ENCODE results near the gene UBE2J1.

The UBE2J1 gene

GRCh38 chr6:89392823-89393222 is 40.3 kb upstream of the UBE2J1 start:
- POLR2A ChIA-PET: no interaction called here
- no peak for DNase-seq
- H3K4me1 ChIP-seq (ENCODE audit: control extremely low read depth in 1 of 4, control insufficient read depth in 4 of 4, insufficient read depth in 4 of 4, low read length in 3 of 4): no peaks in the 10 kb centered on the region
- H3K27ac ChIP-seq (ENCODE audit: insufficient read depth in 1 of 2, low read depth in 1 of 2, low read length in 2 of 2, poor library complexity in 1 of 2, severe bottlenecking in 2 of 2): no peak overlapping the region
- peaks cover 0 to 3% (median 0%) of the 10 kb centered on the region in 4 experiments for H3K36me3 ChIP-seq (ENCODE audit: control insufficient read depth in 4 of 4, insufficient read depth in 4 of 4, low read length in 3 of 4)
- no peaks in the 10 kb centered on the region for H3K27me3 ChIP-seq (replicated peaks in 2 of 5; ENCODE audit: control insufficient read depth in 4 of 5, insufficient read depth in 5 of 5, low read length in 4 of 5)
- CTCF ChIA-PET: no interaction called here
- H3K4me3 ChIP-seq (ENCODE audit: control insufficient read depth in 1 of 7, extremely low read depth in 1 of 7, insufficient read depth in 4 of 7, low read depth in 2 of 7, low read length in 6 of 7): no peak overlapping the region
- peaks cover 0 to 2% (median 0%) of the 10 kb centered on the region in 5 experiments for H3K9me3 ChIP-seq (ENCODE audit: control extremely low read depth in 1 of 5, control insufficient read depth in 4 of 5, insufficient read depth in 2 of 5, low read depth in 1 of 5, low read length in 4 of 5)

GRCh38 chr6:89388846-89389245 is 36.3 kb upstream of the UBE2J1 start:
- peaks cover 0 to 1% (median 0%) of the 10 kb centered on the region in 5 experiments for H3K9me3 ChIP-seq (ENCODE audit: control extremely low read depth in 1 of 5, control insufficient read depth in 4 of 5, insufficient read depth in 2 of 5, low read depth in 1 of 5, low read length in 4 of 5)
- no peak overlapping the region for H3K4me3 ChIP-seq (ENCODE audit: control insufficient read depth in 1 of 7, extremely low read depth in 1 of 7, insufficient read depth in 4 of 7, low read depth in 2 of 7, low read length in 6 of 7)
- ChIA-PET POLR2A (no interaction called here), CTCF (interaction anchor here (1.0 to 3.0 kb wide), 4 partner anchors 10 to 44 kb away, joined by 3 to 10 read pairs (median 6); partner anchors contain the start of gene ANKRD6)
- H3K36me3 ChIP-seq (ENCODE audit: control insufficient read depth in 4 of 4, insufficient read depth in 4 of 4, low read length in 3 of 4): peaks cover 8 to 20% (median 14%) of the 10 kb centered on the region in 4 experiments
- 95% methylated on average over 5 of the region's 6 CpGs for WGBS (ENCODE audit: insufficient coverage)
- DNase-seq: no peak
- H3K27me3 ChIP-seq (replicated peaks in 2 of 5; ENCODE audit: control insufficient read depth in 4 of 5, insufficient read depth in 5 of 5, low read length in 4 of 5): no peaks in the 10 kb centered on the region
- no peaks in the 10 kb centered on the region for H3K4me1 ChIP-seq (ENCODE audit: control extremely low read depth in 1 of 4, control insufficient read depth in 4 of 4, insufficient read depth in 4 of 4, low read length in 3 of 4)
- no peak overlapping the region for H3K27ac ChIP-seq (ENCODE audit: insufficient read depth in 1 of 2, low read depth in 1 of 2, low read length in 2 of 2, poor library complexity in 1 of 2, severe bottlenecking in 2 of 2)

- 100% methylated on average over 6 of the region's 9 CpGs for WGBS (ENCODE audit: insufficient coverage)
- ChIA-PET POLR2A (no interaction called here), CTCF (interaction anchor here (1.5 to 3.0 kb wide), 2 partner anchors 9 to 16 kb away, joined by 5 to 10 read pairs; no protein-coding TSS in a partner anchor)
- Histone ChIP-seq H3K36me3 (ENCODE audit: control insufficient read depth in 4 of 4, insufficient read depth in 4 of 4, low read length in 3 of 4) (peaks cover 5 to 20% (median 14%) of the 10 kb centered on the region in 4 experiments), H3K9me3 (ENCODE audit: control extremely low read depth in 1 of 5, control insufficient read depth in 4 of 5, insufficient read depth in 2 of 5, low read depth in 1 of 5, low read length in 4 of 5) (no peaks in the 10 kb centered on the region), H3K27me3 (replicated peaks in 2 of 5; ENCODE audit: control insufficient read depth in 4 of 5, insufficient read depth in 5 of 5, low read length in 4 of 5) (no peaks in the 10 kb centered on the region), H3K27ac (ENCODE audit: insufficient read depth in 1 of 2, low read depth in 1 of 2, low read length in 2 of 2, poor library complexity in 1 of 2, severe bottlenecking in 2 of 2) (no peak overlapping the region), H3K4me3 (ENCODE audit: control insufficient read depth in 1 of 7, extremely low read depth in 1 of 7, insufficient read depth in 4 of 7, low read depth in 2 of 7, low read length in 6 of 7) (no peak overlapping the region), H3K4me1 (ENCODE audit: control extremely low read depth in 1 of 4, control insufficient read depth in 4 of 4, insufficient read depth in 4 of 4, low read length in 3 of 4) (no peaks in the 10 kb centered on the region)
- DNase-seq: no peak
Measured at GRCh38 chr6:89387516-89388201, 35.1 kb upstream of the UBE2J1 start.

GRCh38 chr6:89386917-89387491 is 34.5 kb upstream of the UBE2J1 start:
- Histone ChIP-seq H3K4me3 (ENCODE audit: control insufficient read depth in 1 of 7, extremely low read depth in 1 of 7, insufficient read depth in 4 of 7, low read depth in 2 of 7, low read length in 6 of 7) (no peak overlapping the region), H3K27ac (ENCODE audit: insufficient read depth in 1 of 2, low read depth in 1 of 2, low read length in 2 of 2, poor library complexity in 1 of 2, severe bottlenecking in 2 of 2) (no peak overlapping the region), H3K27me3 (replicated peaks in 2 of 5; ENCODE audit: control insufficient read depth in 4 of 5, insufficient read depth in 5 of 5, low read length in 4 of 5) (no peaks in the 10 kb centered on the region), H3K36me3 (ENCODE audit: control insufficient read depth in 4 of 4, insufficient read depth in 4 of 4, low read length in 3 of 4) (peaks cover 5 to 20% (median 14%) of the 10 kb centered on the region in 4 experiments), H3K4me1 (ENCODE audit: control extremely low read depth in 1 of 4, control insufficient read depth in 4 of 4, insufficient read depth in 4 of 4, low read length in 3 of 4) (no peaks in the 10 kb centered on the region), H3K9me3 (ENCODE audit: control extremely low read depth in 1 of 5, control insufficient read depth in 4 of 5, insufficient read depth in 2 of 5, low read depth in 1 of 5, low read length in 4 of 5) (no peaks in the 10 kb centered on the region)
- DNase-seq: no peak
- WGBS (ENCODE audit: insufficient coverage): 95% methylated on average over 5 of the region's 6 CpGs
- ChIA-PET CTCF (interaction anchor here (1.5 to 3.0 kb wide), 2 partner anchors 8 to 15 kb away, joined by 5 to 10 read pairs; no protein-coding TSS in a partner anchor), POLR2A (no interaction called here)

GRCh38 chr6:89385846-89386245 is 33.3 kb upstream of the UBE2J1 start:
- ChIA-PET POLR2A (no interaction called here), CTCF (interaction anchor here (0.9 to 1.4 kb wide), 2 partner anchors 14 to 128 kb away, joined by 3 read pairs; no protein-coding TSS in a partner anchor)
- Histone ChIP-seq H3K27ac (ENCODE audit: insufficient read depth in 1 of 2, low read depth in 1 of 2, low read length in 2 of 2, poor library complexity in 1 of 2, severe bottlenecking in 2 of 2) (no peak overlapping the region), H3K9me3 (ENCODE audit: control extremely low read depth in 1 of 5, control insufficient read depth in 4 of 5, insufficient read depth in 2 of 5, low read depth in 1 of 5, low read length in 4 of 5) (no peaks in the 10 kb centered on the region), H3K27me3 (replicated peaks in 2 of 5; ENCODE audit: control insufficient read depth in 4 of 5, insufficient read depth in 5 of 5, low read length in 4 of 5) (no peaks in the 10 kb centered on the region), H3K4me3 (ENCODE audit: control insufficient read depth in 1 of 7, extremely low read depth in 1 of 7, insufficient read depth in 4 of 7, low read depth in 2 of 7, low read length in 6 of 7) (no peak overlapping the region), H3K36me3 (ENCODE audit: control insufficient read depth in 4 of 4, insufficient read depth in 4 of 4, low read length in 3 of 4) (peaks cover 5 to 20% (median 14%) of the 10 kb centered on the region in 4 experiments), H3K4me1 (ENCODE audit: control extremely low read depth in 1 of 4, control insufficient read depth in 4 of 4, insufficient read depth in 4 of 4, low read length in 3 of 4) (no peaks in the 10 kb centered on the region)
- DNase-seq: no peak
- 96% methylated on average over 7 of the region's 7 CpGs for WGBS (ENCODE audit: insufficient coverage)

GRCh38 chr6:89385156-89385667 is 32.7 kb upstream of the UBE2J1 start:
- WGBS (ENCODE audit: insufficient coverage): 83% methylated on average over 1 of the region's 5 CpGs
- ChIA-PET POLR2A (no interaction called here), CTCF (interaction anchor here (0.8 to 1.5 kb wide), 5 partner anchors 9 to 129 kb away, joined by 3 to 5 read pairs (median 3); no protein-coding TSS in a partner anchor)

GRCh38 chr6:89381031-89381430 is 28.5 kb upstream of the UBE2J1 start:
- no peaks in the 10 kb centered on the region for H3K9me3 ChIP-seq (ENCODE audit: control extremely low read depth in 1 of 5, control insufficient read depth in 4 of 5, insufficient read depth in 2 of 5, low read depth in 1 of 5, low read length in 4 of 5)
- ChIA-PET CTCF (interaction anchor here (1.1 to 1.6 kb wide), 2 partner anchors 9 to 397 kb away, joined by 3 to 8 read pairs; no protein-coding TSS in a partner anchor), POLR2A (no interaction called here)
- H3K27ac ChIP-seq (ENCODE audit: insufficient read depth in 1 of 2, low read depth in 1 of 2, low read length in 2 of 2, poor library complexity in 1 of 2, severe bottlenecking in 2 of 2): no peak overlapping the region
- peaks cover 7 to 25% (median 21%) of the 10 kb centered on the region in 4 experiments for H3K4me1 ChIP-seq (ENCODE audit: control extremely low read depth in 1 of 4, control insufficient read depth in 4 of 4, insufficient read depth in 4 of 4, low read length in 3 of 4)
- no peak overlapping the region for H3K4me3 ChIP-seq (ENCODE audit: control insufficient read depth in 1 of 7, extremely low read depth in 1 of 7, insufficient read depth in 4 of 7, low read depth in 2 of 7, low read length in 6 of 7)
- no peak for DNase-seq
- 94% methylated on average over 2 of the region's 2 CpGs for WGBS (ENCODE audit: insufficient coverage)
- H3K27me3 ChIP-seq (replicated peaks in 2 of 5; ENCODE audit: control insufficient read depth in 4 of 5, insufficient read depth in 5 of 5, low read length in 4 of 5): no peaks in the 10 kb centered on the region
- peaks cover 2 to 24% (median 9%) of the 10 kb centered on the region in 4 experiments for H3K36me3 ChIP-seq (ENCODE audit: control insufficient read depth in 4 of 4, insufficient read depth in 4 of 4, low read length in 3 of 4)

More at GRCh38 chr6:89385156-89385667, 32.7 kb upstream of the UBE2J1 start:
- Histone ChIP-seq H3K9me3 (ENCODE audit: control extremely low read depth in 1 of 5, control insufficient read depth in 4 of 5, insufficient read depth in 2 of 5, low read depth in 1 of 5, low read length in 4 of 5) (no peaks in the 10 kb centered on the region), H3K36me3 (ENCODE audit: control insufficient read depth in 4 of 4, insufficient read depth in 4 of 4, low read length in 3 of 4) (peaks cover 5 to 20% (median 14%) of the 10 kb centered on the region in 4 experiments), H3K27ac (ENCODE audit: insufficient read depth in 1 of 2, low read depth in 1 of 2, low read length in 2 of 2, poor library complexity in 1 of 2, severe bottlenecking in 2 of 2) (no peak overlapping the region), H3K4me1 (ENCODE audit: control extremely low read depth in 1 of 4, control insufficient read depth in 4 of 4, insufficient read depth in 4 of 4, low read length in 3 of 4) (peaks cover 0 to 3% (median under 1%) of the 10 kb centered on the region in 4 experiments), H3K27me3 (replicated peaks in 2 of 5; ENCODE audit: control insufficient read depth in 4 of 5, insufficient read depth in 5 of 5, low read length in 4 of 5) (no peaks in the 10 kb centered on the region), H3K4me3 (ENCODE audit: control insufficient read depth in 1 of 7, extremely low read depth in 1 of 7, insufficient read depth in 4 of 7, low read depth in 2 of 7, low read length in 6 of 7) (no peak overlapping the region)
- DNase-seq: peak in 1 of 3 donors; percentile 23

All from common myeloid progenitor, CD34-positive (primary cell).